B cell (primary cell): ENCODE measurements around the gene MSH4. TPM values are rescaled to one million over a fixed set of nuclear protein-coding genes. Genes with fewer than 3 reads are reported as not detected.

ENCODE experiments used
- ATAC-seq: fragments of 200-7000 bp; cut with Tn5 transposase; one replicate; pipeline ENCODE4 v1.10.0; 2021; ENCODE audit warnings: low read depth, mild to moderate bottlenecking, moderate number of reproducible peaks, moderate library complexity
- CTCF ChIA-PET: fragments of 350-600 bp; sonication (Branson Sonifier 250); formaldehyde crosslinking; loops from one replicate; lab custom pipeline; 2021; ENCODE audit warnings: antibody characterized with exemption, inconsistent platforms; lab: Charles Lee
- POLR2A ChIA-PET: fragments of 350-600 bp; sonication (Branson Sonifier 250); formaldehyde crosslinking; loops from one replicate; lab custom pipeline; 2021; ENCODE audit warnings: antibody characterized with exemption; lab: Charles Lee
- DNase-seq: peaks from one replicate; pipeline ENCODE4 v3.0.0; 2013
- H2AFZ ChIP-seq: 2 replicates; pipeline ENCODE4 v1.6.1; 2012; ENCODE audit warnings: mild to moderate bottlenecking, low read depth, low read length; ENCODE audit not compliant: insufficient read depth, poor library complexity, severe bottlenecking
- H3K27ac ChIP-seq, 2 donors: 1 replicate in 1 of 2; 2 replicates in 1 of 2; pipeline ENCODE4 v1.5.1; 2012 to 2013; ENCODE audit warnings: low read length in 2 of 2, mild to moderate bottlenecking in 2 of 2, moderate library complexity in 1 of 2
- H3K27me3 ChIP-seq, 4 experiments: fragments of 200-600 bp in 1 of 4; sonication (generic) in 1 of 4; replicated peaks in 1 of 4; 1 replicate in 2 of 4; 2 replicates in 2 of 4; pipeline versions ENCODE4 v1.6.1 to v1.7.0; 2013 to 2016; ENCODE audit warnings: low read length in 3 of 4, mild to moderate bottlenecking in 2 of 4, mixed read lengths in 1 of 4, moderate library complexity in 1 of 4; ENCODE audit not compliant: insufficient read depth in 4 of 4, control insufficient read depth in 3 of 4; ENCODE audit errors: control extremely low read depth in 1 of 4
- H3K36me3 ChIP-seq, 2 experiments: replicated peaks in 1 of 2; 1 replicate in 1 of 2; 2 replicates in 1 of 2; pipeline versions ENCODE4 v1.6.1 to v1.7.1; 2013; ENCODE audit warnings: low read length in 1 of 2; ENCODE audit not compliant: insufficient read depth in 2 of 2, control insufficient read depth in 1 of 2; ENCODE audit errors: control extremely low read depth in 1 of 2, extremely low read depth in 1 of 2
- H3K4me1 ChIP-seq, 2 donors: fragments of 200-600 bp in 1 of 2; sonication (generic) in 1 of 2; 1 replicate in 1 of 2; 2 replicates in 1 of 2; pipeline versions ENCODE4 v1.5.1 to v1.6.1; 2013 to 2017; ENCODE audit warnings: low read length in 2 of 2; ENCODE audit not compliant: control insufficient read depth in 2 of 2, insufficient read depth in 2 of 2
- H3K4me2 ChIP-seq: replicated peaks from 2 replicates; pipeline ENCODE3; 2012; ENCODE audit warnings: mild to moderate bottlenecking, low read depth, low read length; ENCODE audit not compliant: poor library complexity, severe bottlenecking
- H3K4me3 ChIP-seq, 5 experiments: fragments of 200-600 bp in 1 of 5; sonication (generic) in 1 of 5; 1 replicate in 3 of 5; 2 replicates in 2 of 5; pipeline versions ENCODE4 v1.5.1 to v1.7.0; 2011 to 2016; ENCODE audit warnings: low read length in 4 of 5, mild to moderate bottlenecking in 4 of 5, low read depth in 2 of 5, control low read depth in 1 of 5, moderate library complexity in 1 of 5; ENCODE audit not compliant: insufficient read depth in 1 of 5; ENCODE audit errors: control extremely low read depth in 1 of 5, extremely low read depth in 1 of 5
- H3K79me2 ChIP-seq: fragments of 200-600 bp; sonication (generic); one replicate; pipeline ENCODE4 v1.6.0; 2016; ENCODE audit warnings: low read length; ENCODE audit not compliant: control insufficient read depth, insufficient read depth
- H3K9ac ChIP-seq: fragments of 200-600 bp; sonication (generic); 2 replicates; pipeline ENCODE4 v1.6.1; 2017; ENCODE audit warnings: mild to moderate bottlenecking, low read length, moderate library complexity
- H3K9me3 ChIP-seq, 3 donors: one replicate each; pipeline versions ENCODE4 v1.6.1 to v1.7.1; 2013; ENCODE audit warnings: low read length in 2 of 3; ENCODE audit not compliant: control insufficient read depth in 2 of 3, insufficient read depth in 1 of 3; ENCODE audit errors: control extremely low read depth in 1 of 3
- H4K20me1 ChIP-seq: 2 replicates; pipeline ENCODE4 v1.6.0; 2012; ENCODE audit warnings: mild to moderate bottlenecking, low read length; ENCODE audit not compliant: insufficient read depth, control insufficient read depth, poor library complexity, severe bottlenecking
- H3K27ac Mint-ChIP-seq: one replicate; pipeline ENCODE4 v1.8.0; 2021; ENCODE audit warnings: mixed read lengths
- H3K27me3 Mint-ChIP-seq: one replicate; pipeline ENCODE4 v1.8.0; 2021; ENCODE audit warnings: mixed read lengths
- H3K4me1 Mint-ChIP-seq: one replicate; pipeline ENCODE4 v1.8.0; 2021; ENCODE audit warnings: mixed read lengths
- H3K4me3 Mint-ChIP-seq: one replicate; pipeline ENCODE4 v1.8.0; 2021; ENCODE audit warnings: mixed read lengths
- H3K9me3 Mint-ChIP-seq: one replicate; pipeline ENCODE4 v1.8.0; 2022; ENCODE audit warnings: mixed read lengths; ENCODE audit not compliant: insufficient read depth
- CTCF ChIP-seq: fragments of 200-600 bp; IDR thresholded peaks from one replicate; pipeline ENCODE4 v1.8.0; 2022; ENCODE audit warnings: antibody characterized with exemption, mild to moderate bottlenecking
- EZH2 ChIP-seq: IDR thresholded peaks from 2 replicates; pipeline ENCODE4 v1.6.1; 2012; ENCODE audit warnings: borderline replicate concordance, low read depth, mild to moderate bottlenecking, moderate library complexity, low read length; ENCODE audit not compliant: insufficient read depth, poor library complexity, severe bottlenecking
- WGBS: methylation state at CpG from one replicate; pipeline ENCODE4 v1.1.5; 2013; ENCODE audit warnings: missing lambda C conversion rate; ENCODE audit not compliant: insufficient coverage; 5-methylcytosine and 5-hydroxymethylcytosine counted together
- intact Hi-C: fragments of 100-400 bp; cut with micrococcal nuclease; formaldehyde crosslinking; loops from one replicate; pipeline ENCODE4 v1.10.0; 2022
- polyA plus RNA-seq: library from polyadenylated mRNA; depleted of rRNA; stranded (reverse); fragments of >200 nt; gene quantifications from 2 replicates; pipeline ENCODE4 v1.2.3, GENCODE V29; 2012
- total RNA-seq, 2 donors: library from RNA; stranded (reverse); fragments of 120-200 nt in 1 of 2; gene quantifications; 1 replicate in 1 of 2; 2 replicates in 1 of 2; pipeline versions ENCODE4 v1.2.3 to v1.2.4, GENCODE V29; 2013 to 2022

Gene MSH4
- total and polyA plus RNA-seq, 2 donors (not counting 1 experiment from before 2014, with no cell fraction given): 0.19 to 1.7 TPM

- 76% methylated on average over 4 of the region's 6 CpGs for WGBS
- intact Hi-C loops: no loop called here
Measured at GRCh38 chr1:75861831-75862230, 65.1 kb downstream of the MSH4 start.

DNA sequence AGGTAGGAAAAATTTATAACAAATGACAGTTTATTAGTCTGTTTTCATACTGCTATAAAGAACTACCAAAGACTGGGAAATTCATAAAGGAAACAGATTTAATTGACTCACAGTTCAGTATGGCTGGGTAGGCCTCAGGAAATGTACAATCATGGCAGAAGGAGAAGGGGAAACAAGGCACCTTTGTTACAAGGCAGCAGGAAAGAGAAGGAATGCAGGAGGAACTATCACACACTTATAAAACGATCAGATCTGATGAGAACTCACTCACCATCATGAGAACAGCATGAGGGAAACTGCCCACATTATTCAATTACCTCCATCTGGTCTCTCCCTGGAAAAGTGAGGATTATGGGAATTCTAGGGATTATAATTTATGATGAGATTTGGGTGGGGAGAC lies 74.3 kb downstream of the MSH4 start:
- H3K9ac ChIP-seq: no peak overlapping the region
- no peaks in the 10 kb centered on the region for H3K36me3 ChIP-seq
- no peak overlapping the region for H3K4me3 ChIP-seq
- H3K4me2 ChIP-seq: no peak overlapping the region
- peaks cover 0 to 8% (median 0%) of the 10 kb centered on the region in 3 donors for H3K9me3 ChIP-seq
- H3K4me3 Mint-ChIP-seq: no peak overlapping the region
- WGBS: no CpG with 5 or more reads among the region's 1 CpG
- H3K27me3 ChIP-seq: no peaks in the 10 kb centered on the region
- CTCF ChIA-PET: no interaction called here
- no peaks in the 10 kb centered on the region for H3K79me2 ChIP-seq
- H4K20me1 ChIP-seq: no peaks in the 10 kb centered on the region
- H3K27me3 Mint-ChIP-seq: peaks cover 10% of the 10 kb centered on the region
- intact Hi-C loops: no loop called here
- no peaks in the 10 kb centered on the region for H3K4me1 Mint-ChIP-seq
- ATAC-seq (no peak), DNase-seq (no peak)
- TF ChIP-seq EZH2 (no peak), CTCF (no peak)
- POLR2A ChIA-PET: no interaction called here
- no peaks in the 10 kb centered on the region for H3K9me3 Mint-ChIP-seq
- H3K4me1 ChIP-seq: no peaks in the 10 kb centered on the region
- H3K27ac ChIP-seq: no peak overlapping the region
- no peak overlapping the region for H2AFZ ChIP-seq
- H3K27ac Mint-ChIP-seq: no peak overlapping the region

More at GRCh38 chr1:75861831-75862230, 65.1 kb downstream of the MSH4 start:
- Histone ChIP-seq H2AFZ (no peak overlapping the region), H3K27me3 (no peaks in the 10 kb centered on the region), H3K36me3 (no peaks in the 10 kb centered on the region), H3K4me2 (no peak overlapping the region), H3K4me3 (no peak overlapping the region), H4K20me1 (no peaks in the 10 kb centered on the region), H3K9me3 (no peaks in the 10 kb centered on the region), H3K27ac (no peak overlapping the region), H3K79me2 (no peaks in the 10 kb centered on the region), H3K9ac (no peak overlapping the region), H3K4me1 (no peaks in the 10 kb centered on the region)
- H3K4me3 Mint-ChIP-seq: no peak overlapping the region
- no peaks in the 10 kb centered on the region for H3K4me1 Mint-ChIP-seq
- no peaks in the 10 kb centered on the region for H3K9me3 Mint-ChIP-seq
- peaks cover 14% of the 10 kb centered on the region for H3K27me3 Mint-ChIP-seq
- no peak for ATAC-seq
- POLR2A ChIA-PET: no interaction called here
- TF ChIP-seq CTCF: no peak
- no peak for TF ChIP-seq EZH2
- DNase-seq: no peak
- CTCF ChIA-PET: no interaction called here
- H3K27ac Mint-ChIP-seq: no peak overlapping the region
